Stimulated activated CD8-positive, alpha-beta memory T cell treated with anti-CD3 and anti-CD28 coated beads, Interleukin-2, amount 100 ng/mL, for 48 hours (primary cell): ENCODE data around the gene LEF1.

ENCODE experiments used
- DNase-seq, 2 donors: peaks; one replicate each; pipeline ENCODE4 v3.0.0-alpha.2; 2020; ENCODE audit warnings: low read depth in 2 of 2

The LEF1 gene

DNA sequence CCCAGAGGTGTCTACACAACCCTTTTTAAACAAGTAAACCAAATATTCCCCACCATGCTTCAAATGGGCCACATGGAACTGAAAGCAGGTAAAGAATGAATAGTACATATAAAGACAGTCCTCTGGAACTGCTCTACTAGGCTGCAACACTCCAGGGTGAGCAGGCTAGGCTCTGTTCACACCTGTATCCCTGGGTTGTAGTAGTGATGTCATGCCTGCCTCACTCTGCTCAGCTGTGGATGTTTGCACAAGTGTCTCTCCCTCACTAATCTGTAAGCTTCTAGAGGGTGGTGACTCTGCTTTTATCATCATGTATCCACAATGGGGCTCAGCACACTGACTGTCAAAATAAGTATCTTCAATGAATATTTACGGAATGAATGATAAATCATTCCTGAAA lies 20.4 kb downstream of the LEF1 start:
- DNase-seq: no peak

DNA sequence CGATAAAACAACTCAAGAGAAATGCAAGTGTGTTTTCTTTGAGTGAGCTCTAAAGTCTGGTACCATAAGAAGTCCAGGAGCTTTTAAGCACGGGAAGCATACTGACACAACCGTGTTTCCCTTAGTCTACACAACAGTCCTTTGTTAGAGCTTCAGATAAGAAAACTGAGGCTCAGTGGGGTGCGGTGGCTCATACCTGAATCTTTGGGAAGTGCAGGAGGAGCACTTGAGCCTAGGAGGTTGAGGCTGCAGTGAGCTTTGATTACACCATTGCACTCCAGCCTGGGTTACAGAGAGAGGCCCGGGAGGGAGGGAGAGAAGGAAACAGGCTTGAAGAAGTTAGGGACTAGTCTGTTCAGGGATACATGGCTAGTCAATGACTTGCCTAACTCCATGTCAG lies 21.9 kb downstream of the LEF1 start:
- DNase-seq: no peak

DNA sequence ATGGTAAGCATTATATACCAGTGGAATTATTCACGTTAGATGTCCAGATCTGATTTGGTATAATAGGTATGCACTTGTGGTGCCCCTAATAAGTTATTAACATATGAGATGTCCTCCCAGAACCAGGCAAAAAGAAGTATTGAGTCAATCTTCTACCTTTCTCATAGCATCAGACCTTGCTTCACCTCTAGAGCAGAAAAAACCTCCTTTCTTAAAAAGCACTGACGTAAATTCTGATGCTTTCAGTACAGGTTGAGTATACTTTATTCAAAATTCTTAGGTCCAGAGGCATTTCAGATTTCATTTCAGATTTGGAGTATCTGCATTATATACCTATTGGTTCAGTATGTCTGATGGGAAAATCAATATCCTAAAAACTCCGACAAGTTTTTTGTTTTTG lies 22.4 kb downstream of the LEF1 start:
- no peak for DNase-seq

DNA sequence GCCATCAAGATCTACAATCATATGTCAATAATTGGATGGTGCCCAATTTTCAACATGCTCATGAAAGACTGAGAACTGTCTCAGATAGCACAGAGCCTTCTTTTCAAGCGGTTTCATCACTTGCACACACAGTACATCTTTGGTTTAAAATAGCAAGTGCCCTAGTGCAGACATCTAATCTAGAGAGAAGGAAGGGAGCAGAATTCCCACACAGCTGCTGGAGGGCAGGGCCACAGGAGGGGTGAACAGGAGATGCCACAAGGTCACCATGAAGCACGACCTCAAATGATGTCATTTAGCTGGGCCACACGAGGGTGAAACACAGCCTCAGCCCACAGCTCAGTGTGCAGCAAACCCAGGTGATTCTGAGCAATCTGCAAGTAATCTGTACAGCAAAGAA lies 24.3 kb downstream of the LEF1 start:
- no peak for DNase-seq

DNA sequence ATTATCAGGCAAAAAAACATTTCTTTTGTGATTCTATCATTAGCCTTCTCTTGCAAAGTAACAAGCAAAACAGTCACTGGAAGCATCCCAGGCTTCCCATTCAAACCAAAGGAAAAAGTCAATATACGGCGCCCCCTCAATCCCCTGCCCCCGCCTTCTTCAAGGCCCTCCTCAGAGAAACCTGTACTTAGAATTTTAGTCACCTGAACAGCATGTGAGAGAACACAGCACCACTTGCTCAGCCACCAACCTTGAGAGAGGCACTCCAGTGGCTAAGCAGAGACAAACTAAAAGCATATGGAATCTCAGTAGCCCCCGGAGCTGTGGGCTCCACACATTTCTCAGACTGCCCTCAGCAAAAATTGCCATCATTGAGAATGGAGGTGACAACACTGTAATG lies 25.2 kb downstream of the LEF1 start:
- DNase-seq: no peak

DNA sequence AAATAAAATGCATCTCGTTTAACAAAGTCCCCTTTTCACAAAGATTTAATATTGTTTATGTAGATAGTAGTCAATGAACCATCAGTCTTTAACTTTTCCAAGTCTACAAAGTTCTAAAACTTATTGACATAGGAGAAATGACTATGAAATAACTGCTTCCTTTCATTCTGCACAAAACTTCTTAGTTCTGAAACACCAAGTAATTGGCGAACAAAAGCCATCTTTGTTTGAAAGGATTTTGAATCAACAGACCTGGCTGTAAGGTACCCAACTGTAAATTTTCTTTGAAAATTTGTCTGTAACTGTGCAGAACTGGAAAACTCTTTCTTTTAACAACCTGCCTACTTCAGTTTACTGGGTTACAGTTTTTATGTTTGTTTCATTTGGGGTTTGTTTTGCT lies 25.9 kb downstream of the LEF1 start:
- DNase-seq: no peak

DNA sequence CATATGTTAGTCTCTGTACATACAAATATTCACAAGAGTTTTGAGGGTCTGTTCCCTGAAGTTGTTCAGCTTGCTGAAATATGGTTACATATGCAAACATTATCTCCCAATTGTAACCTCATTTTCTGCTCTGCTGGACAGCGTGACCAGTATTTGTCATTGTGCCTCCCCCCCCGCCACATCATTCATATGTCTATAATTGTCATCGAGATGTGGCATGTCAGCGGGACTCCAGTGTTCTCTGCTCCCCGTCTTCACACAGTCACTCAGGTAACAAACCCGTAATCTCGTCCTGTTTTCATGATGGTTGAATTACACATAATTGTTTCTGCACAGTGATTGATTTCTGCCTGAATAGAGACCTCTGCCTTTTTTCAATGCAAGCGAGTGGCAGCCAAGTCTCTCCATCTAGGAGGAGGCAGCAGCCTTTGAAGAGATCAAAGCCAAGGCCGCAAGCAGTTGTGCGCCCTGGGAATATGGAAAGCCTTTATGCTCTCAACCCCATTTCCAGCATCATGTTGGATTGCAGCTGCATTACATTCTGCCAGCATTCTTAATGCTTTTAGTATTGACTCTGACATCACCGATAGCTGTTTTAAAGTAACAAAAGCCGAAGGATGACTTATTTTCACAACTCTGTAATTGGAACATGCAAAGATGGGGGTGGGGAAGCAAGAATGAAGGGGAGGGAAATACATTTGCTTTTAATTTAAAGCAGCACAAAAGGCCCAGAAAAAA lies 27.4 kb downstream of the LEF1 start:
- DNase-seq: no peak

DNA sequence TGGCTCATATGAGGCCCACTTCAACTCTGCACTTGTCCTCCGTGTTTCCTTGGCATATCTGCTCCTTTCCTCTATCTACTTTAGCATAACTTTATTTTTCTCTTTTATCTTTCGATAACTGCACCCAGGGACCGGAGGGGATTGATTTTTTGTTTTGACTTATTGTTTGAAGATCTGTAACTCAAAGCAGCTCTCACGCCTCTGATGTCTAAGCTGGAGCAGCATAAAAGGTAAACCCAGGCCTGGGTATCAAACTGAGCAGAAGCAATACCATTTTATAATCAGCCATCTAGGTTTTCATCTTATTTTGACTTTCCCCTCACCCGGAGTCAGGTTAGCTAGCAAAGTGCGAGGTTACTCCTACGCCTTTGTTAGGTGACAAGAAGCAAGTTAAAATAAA lies 28.4 kb downstream of the LEF1 start:
- DNase-seq: no peak

DNA sequence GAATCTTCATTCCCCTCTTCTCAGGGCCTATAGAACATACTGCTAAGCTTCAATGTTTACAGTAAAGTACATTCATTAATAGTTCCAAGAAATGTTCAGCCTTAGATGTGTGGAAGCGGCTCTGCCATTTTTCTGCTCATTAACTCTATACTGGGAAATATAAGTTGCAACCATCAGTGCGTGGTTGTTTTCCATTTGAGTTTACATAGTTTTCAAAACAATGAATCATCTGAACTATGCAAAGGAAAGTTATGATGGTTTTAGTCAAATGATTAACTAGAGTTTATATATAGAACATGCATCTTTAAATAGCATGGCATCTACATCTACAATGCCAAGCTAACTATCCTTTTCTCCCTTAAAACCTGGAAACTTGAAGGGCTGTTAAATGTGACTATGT lies 29.6 kb downstream of the LEF1 start:
- no peak for DNase-seq

DNA sequence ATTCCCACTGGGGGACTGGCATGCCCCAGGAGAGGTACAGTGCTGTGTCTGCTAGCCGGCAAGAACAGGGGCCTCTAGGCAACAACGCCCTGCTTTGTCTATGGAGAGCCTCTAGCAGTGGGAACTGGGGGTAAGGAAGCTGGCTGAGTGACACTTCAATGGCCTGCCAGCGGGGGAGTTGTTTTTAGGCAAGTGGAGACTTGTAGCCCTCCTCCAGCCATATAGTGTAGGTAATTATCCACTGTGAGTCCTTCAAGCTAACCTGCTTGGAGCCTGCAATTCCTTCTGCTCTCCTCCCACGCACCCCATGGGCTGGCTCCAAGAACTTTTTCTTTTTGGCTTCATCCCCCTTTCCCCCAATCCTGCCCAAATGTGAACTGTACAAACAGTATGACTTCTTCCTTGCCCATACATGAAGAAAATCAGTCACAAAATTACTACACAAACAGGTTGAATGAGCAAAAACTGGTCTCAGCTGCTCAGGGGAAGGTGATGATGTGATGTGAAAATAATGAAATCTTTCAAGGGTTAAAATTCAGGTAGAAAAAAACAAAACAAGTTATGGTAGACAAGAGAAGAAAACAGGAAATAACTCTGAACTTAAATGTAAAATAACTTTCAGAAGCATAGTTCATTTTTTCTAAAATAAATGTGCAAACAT lies 33.1 kb downstream of the LEF1 start:
- no peak for DNase-seq

DNA sequence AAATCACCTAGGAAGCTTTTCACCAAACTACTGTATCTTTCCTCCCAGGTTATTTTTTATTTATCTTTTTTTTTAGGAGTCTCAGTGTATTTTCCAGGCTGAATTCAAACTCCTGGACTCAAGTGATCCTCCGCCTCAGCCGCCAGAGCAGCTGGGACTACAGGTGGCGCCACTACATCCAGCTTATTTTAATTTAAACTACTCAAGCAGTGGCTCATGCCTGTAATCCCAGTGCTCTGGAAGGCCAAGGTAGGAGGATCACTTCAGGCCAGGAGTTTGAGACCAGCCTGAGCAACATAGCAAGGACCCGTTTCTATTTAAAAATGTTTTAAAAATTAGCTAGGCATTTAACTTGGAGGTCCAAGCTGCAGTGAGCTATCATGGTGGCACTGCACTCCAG lies 37.8 kb downstream of the LEF1 start:
- no peak for DNase-seq

DNA sequence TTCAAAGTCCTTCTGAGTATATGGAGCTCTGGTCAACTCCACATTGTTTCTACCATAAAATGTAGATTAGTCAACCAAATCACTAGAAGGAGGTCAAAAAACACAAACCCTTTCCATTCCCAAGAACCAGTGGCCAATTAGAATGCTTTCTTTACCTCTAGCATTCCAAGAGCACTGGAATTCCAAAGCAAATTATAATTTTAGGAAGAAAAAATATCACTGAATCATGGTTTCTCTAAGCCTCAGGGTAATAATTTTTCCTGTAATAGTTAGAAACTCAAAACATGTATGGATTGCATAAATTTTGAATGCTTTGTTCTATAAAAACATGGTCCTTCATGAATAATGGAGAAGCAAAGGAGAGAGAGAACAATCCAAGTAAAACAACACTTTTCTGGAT lies 39.5 kb downstream of the LEF1 start:
- no peak for DNase-seq

DNA sequence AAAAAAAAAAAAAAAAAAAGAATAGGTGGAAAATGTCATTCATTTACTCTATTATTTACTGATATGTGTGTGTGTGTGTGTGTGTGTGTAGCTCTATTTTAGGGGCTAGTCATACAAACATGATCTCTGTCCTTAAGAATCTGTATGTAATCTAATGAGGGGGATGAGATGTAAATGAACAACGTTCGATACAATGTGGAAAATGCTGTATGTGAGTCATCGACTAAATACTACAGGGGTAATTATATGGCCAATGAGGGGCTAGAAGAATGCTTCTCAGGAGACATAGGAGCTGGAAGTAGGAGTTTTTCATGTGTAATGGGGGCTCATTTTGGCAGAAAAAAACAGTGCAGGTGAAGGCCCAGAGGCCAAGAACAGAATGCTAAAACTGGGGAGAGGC lies 41.9 kb downstream of the LEF1 start:
- DNase-seq: no peak

DNA sequence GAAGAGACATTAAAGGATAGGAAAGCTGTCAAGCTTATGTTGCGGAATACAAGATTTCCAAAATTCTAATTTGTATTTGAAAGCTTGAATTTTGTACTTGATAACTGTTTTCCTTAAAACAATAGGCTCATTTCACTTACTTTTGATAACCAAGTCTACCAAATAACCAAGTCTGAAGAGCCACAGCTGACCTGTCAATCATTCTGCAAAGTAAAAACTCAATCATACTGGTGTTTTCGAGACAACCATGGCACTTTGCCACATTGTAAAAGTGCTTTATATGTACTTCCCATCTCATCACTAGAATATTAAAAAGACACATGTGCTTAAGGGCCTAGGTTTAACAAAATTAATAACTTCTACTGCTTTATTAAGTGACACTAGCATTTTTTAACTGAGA lies 47.9 kb downstream of the LEF1 start:
- no peak for DNase-seq

DNA sequence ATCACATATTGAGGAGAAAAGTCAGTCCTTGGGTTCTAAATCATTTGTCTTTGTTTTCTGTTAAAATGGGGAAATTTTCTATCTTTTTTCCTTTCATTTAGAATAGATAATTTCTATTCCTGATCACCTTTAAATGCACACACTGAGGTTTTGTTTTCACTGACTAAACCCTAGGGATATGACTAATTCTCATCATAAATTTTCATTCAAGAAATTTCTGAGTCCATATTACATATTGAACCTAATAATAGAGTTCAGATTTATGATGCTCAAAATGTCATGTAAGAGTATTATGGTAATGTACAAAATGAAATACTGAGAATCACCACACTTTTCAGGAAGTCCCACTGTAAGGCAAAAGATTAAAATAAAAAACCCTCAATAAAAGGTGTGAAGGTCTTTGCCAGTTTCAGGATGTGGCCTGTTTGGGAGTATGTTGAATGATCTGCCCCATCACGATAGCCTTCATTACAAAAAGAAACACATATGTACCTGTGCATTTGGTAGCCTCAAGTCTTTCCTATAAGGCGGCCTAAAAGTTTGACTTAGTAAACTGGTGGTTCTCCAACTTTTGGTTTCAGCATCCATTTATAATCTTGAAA lies 49.4 kb downstream of the LEF1 start:
- no peak for DNase-seq

DNA sequence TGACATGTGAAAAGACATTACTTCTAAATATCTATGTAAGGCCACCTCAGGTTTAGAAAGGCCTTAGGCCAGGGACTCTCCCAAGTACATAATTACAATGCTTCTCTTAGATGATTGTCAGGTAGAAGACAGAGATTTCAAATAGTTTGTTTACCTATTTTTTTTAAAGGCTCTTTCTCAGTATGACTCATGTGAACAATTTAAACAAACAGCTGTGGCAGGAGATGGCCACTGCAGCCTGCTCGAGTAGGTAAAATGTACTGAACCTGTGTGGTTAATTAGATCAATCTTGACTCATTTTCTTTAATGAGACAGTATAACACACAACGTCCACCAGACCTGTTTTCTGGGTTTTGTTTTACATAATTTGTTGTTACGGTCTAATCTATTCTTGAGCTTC lies 50.2 kb downstream of the LEF1 start:
- no peak for DNase-seq

DNA sequence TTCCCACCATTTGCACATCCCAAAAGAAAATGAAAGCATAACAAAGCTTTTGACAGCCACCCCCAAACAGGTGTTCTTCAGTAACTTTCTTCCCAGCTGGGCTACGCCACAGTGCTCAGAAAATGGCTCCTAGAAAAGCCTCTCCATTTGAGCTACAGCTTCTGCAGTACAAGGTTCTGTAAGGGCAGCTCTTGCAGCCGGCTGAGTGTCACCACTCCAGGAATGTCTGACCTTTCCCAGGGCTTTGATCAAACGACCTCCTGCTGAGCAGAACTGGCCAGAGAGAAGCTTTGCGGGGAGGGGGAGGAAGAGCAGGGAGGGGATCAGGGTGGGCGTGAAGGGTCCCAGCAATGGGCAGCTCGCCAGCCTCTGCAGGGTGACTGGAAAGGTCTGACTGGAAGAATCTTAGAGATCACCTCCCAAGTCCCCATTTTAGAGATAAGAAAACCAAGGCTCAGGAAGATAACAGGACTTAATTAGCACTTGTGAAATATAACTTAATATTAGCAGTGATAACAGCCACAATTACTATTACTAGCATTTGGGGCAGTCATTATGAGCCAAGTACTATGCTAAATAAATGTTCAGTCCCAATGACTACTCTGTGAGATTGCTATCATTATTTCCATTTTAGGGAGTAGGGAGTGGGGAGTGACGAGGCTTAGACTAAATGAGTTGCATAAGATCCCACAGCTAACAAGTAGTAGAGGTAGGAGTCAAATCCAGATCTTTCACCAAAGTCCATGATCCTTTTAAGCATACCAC lies 51.1 kb downstream of the LEF1 start:
- DNase-seq: no peak

DNA sequence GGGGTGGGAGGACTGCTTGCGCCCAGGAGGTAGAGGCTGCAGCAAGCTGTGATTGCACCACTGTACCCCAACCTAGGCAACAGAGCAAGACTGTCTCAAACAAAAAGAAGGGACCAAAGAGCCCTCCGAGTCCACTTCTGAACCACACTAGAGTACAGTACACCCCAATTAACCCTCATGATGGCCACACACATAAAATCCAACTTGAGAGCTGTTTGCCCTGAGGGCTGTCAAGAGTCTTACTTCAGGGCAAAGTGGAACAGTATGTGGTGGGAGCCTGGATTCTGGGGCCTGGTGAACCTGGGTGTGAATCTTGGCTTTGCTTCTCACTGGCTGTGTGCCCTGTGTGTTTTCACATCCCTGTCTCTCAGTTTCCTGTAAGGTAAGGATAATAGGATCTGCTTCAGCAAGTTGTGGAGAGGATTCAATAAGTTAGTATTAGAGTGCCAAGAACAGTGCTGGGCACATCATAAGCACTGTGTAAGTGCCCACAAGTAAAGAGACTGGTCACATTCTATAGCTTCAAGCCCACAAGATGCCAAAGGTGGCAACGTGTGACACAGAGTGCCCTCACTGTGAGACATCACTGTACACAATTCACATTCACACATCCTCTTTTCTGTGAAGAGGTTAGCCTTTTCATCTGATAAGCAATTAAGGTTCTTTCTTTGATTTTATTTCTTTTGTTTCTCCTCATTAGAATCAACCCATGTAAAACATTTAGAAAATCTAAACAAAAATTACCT lies 52.1 kb downstream of the LEF1 start:
- no peak for DNase-seq

DNA sequence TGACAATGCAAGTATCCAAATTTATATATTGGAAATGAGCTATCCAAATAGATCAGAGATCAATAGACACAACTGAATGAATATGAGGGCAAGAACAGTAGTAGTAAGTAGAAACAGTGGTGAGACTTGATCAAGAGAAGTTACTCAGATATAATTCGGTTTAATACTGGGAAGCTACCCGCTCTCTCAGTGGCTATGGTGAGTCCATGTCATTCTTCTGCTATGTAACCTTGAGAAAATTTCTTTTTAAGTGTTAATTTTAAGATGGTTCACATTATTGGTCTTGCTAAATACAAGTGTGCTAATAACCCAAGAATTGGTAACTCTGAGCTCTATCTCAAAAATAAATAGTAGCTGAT lies 53.6 kb downstream of the LEF1 start:
- DNase-seq: no peak

DNA sequence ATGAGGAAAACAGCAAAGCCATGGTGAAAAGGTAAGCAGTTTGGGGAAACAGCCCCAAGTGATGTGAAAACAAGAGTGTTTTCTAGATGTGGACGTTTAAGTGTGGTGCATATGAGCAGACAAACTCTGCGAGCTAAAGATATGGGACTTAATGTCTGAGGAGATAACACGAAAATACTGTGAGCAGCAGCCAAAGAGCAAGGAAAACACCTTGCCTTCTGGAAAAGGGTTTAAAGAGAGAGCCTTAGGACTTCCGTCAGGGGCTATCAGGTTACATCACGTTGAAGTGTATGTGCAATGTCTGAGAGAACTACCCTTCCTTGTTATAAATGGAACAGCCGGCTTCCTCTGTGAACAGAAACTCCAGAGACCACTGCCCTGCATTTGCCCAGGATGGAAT lies 54.2 kb downstream of the LEF1 start:
- no peak for DNase-seq

DNA sequence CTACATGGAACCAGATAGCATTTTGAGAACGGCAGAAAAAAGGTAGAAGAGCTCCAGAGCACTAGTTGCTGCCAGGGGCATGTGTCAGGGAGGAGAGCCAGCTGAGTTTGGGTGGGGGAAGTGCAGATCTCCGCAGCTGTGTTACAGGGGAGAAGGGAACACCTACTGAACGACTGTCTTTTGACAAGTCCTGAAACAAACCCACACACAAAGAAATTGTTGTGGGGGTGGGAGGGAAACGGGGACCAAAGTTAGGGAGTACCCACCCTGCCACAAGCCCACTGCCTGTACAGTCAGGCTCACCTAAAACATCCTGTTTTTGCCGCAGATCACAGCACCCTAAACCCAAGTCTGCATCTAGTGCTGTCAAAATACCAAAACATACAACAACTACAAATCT lies 55.5 kb downstream of the LEF1 start:
- DNase-seq: no peak

DNA sequence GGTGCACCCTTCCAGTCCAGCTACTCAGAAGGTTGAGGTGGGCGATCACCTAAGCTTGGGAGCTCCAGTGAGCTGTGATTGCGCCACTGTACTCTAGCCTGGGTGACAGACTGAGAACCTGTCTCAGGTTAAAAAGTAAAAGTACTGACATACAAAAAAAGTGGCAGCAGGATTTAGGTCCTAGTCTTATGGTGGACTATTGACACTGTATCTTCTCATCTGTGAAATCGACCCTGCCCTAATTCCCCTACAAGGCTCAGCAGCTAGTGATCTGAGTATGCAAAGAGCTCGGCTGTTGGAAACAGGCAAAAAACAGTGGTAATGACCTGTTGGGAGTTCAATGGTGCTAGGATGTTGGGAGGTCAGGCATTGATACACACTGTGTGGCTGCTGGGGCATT lies 57.0 kb downstream of the LEF1 start:
- DNase-seq: no peak
